Body of pancreas (tissue), 4 donors: ENCODE results near the gene KIF3C.

ENCODE experiments used
- POLR2A ChIP-seq, 3 donors: fragments of 450-650 bp; IDR thresholded peaks; one replicate each; pipeline ENCODE4 v1.6.1; 2016; ENCODE audit warnings: antibody characterized with exemption in 3 of 3, mild to moderate bottlenecking in 2 of 3
- TF ChIP-seq, protein P1 (sequence below), 7 experiments: fragments of 450-650 bp in 4 of 7; fragments of 200-600 bp in 3 of 7; sonication (generic) in 3 of 7; IDR thresholded peaks; one replicate each; pipeline ENCODE4 v1.5.1; 2016 to 2019; ENCODE audit warnings: antibody characterized with exemption in 7 of 7

DNA sequence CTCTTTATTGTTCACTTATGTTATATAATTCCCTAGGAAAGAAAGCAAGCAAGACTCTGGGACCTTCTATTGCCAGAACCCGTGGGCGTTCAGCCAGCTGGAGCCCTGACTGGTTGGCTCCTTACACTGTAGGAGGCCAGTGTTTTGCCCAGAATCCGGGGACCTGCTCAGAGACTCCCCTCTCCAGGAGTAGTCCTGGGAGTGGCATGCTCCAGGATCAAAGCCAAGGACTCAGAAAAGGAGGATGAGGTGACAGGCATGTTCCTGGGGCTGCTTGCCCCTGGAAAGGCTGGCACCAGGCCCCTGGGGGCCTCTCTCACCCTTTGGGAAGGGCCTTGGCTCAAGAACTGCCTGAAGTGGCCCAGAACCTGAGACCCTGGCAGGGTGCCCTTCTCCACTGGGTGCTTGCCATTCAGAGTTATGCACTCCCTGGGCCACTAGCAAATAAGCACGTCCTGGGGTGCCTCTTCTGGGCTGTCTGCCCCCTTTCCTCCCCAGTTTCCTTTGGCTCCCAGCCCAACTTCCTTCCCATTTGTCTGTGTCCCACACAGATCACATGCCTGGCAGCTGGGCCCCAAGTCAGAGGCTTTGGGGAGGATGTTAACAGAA is 19.6 kb upstream of the KIF3C start:
- no peak for TF ChIP-seq POLR2A (IDR thresholded peaks at IDR 0.05)
- TF ChIP-seq, protein P1, sequence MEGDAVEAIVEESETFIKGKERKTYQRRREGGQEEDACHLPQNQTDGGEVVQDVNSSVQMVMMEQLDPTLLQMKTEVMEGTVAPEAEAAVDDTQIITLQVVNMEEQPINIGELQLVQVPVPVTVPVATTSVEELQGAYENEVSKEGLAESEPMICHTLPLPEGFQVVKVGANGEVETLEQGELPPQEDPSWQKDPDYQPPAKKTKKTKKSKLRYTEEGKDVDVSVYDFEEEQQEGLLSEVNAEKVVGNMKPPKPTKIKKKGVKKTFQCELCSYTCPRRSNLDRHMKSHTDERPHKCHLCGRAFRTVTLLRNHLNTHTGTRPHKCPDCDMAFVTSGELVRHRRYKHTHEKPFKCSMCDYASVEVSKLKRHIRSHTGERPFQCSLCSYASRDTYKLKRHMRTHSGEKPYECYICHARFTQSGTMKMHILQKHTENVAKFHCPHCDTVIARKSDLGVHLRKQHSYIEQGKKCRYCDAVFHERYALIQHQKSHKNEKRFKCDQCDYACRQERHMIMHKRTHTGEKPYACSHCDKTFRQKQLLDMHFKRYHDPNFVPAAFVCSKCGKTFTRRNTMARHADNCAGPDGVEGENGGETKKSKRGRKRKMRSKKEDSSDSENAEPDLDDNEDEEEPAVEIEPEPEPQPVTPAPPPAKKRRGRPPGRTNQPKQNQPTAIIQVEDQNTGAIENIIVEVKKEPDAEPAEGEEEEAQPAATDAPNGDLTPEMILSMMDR (IDR thresholded peaks at IDR 0.05): no peak
